Testis (tissue), 2 donors: Measurements from ENCODE around the gene ARHGEF37.
A peak's percentile ranks its signal among the peaks of the same experiment; 100 is the strongest.

ENCODE experiments used
- POLR2A ChIP-seq: fragments of 450-650 bp; IDR thresholded peaks from one replicate; pipeline ENCODE4 v1.6.1; 2017; ENCODE audit warnings: antibody characterized with exemption, mild to moderate bottlenecking, moderate library complexity
- TF ChIP-seq, protein P1 (sequence below), 3 experiments: fragments of 450-650 bp in 2 of 3; fragments of 200-600 bp in 1 of 3; sonication (generic) in 1 of 3; IDR thresholded peaks; one replicate each; pipeline ENCODE4 v1.5.1; 2016 to 2019; ENCODE audit warnings: antibody characterized with exemption in 3 of 3, mild to moderate bottlenecking in 2 of 3, moderate library complexity in 1 of 3

DNA sequence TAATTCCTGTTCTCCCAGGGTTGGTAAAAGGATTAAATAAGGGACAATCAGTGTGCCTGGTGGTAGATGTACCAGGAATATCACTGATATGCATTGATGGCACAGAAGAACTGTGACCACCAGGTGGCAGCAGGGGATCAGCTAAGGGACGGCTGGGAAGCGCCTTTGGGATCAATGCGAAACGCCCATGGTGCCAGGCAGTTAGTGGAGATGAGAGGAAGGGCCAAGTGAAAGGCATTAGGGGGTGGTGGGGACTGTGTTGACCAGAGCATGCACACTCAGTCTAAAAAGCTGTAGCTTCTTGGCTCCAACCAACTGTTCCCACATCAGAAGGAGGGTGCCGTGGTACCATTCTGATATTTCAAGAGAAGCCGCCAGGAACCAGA lies 55.6 kb downstream of the ARHGEF37 start:
- TF ChIP-seq, protein P1, sequence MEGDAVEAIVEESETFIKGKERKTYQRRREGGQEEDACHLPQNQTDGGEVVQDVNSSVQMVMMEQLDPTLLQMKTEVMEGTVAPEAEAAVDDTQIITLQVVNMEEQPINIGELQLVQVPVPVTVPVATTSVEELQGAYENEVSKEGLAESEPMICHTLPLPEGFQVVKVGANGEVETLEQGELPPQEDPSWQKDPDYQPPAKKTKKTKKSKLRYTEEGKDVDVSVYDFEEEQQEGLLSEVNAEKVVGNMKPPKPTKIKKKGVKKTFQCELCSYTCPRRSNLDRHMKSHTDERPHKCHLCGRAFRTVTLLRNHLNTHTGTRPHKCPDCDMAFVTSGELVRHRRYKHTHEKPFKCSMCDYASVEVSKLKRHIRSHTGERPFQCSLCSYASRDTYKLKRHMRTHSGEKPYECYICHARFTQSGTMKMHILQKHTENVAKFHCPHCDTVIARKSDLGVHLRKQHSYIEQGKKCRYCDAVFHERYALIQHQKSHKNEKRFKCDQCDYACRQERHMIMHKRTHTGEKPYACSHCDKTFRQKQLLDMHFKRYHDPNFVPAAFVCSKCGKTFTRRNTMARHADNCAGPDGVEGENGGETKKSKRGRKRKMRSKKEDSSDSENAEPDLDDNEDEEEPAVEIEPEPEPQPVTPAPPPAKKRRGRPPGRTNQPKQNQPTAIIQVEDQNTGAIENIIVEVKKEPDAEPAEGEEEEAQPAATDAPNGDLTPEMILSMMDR (IDR thresholded peaks at IDR 0.05) = peak; percentile 73 to 88 (median 79)
- no peak for TF ChIP-seq POLR2A
